Inflammatory macrophage treated with lipopolysaccharide for 1 hour (primary cell): Measurements from ENCODE around the gene FGF3.

ENCODE experiments used
- DNase-seq, 2 donors: peaks; one replicate each; pipeline ENCODE4 v3.0.0-alpha.2; 2020 to 2022

Gene FGF3

GRCh38 chr11:69818603-69819441 is at the start of gene FGF3:
Gene FGF3, minus strand, starts transcription at chr11:69819416. Its CDS starts 483 bp downstream, at chr11:69818933.
- DNase-seq: no peak

GRCh38 chr11:69868871-69869270 is 49.7 kb upstream of the FGF3 start:
- DNase-seq: no peak

- no peak for DNase-seq
Measured at GRCh38 chr11:69868006-69868810, 49.0 kb upstream of the FGF3 start.

GRCh38 chr11:69867076-69868005 is 48.1 kb upstream of the FGF3 start:
- no peak for DNase-seq

- DNase-seq: no peak
Measured at GRCh38 chr11:69866648-69867047, 47.4 kb upstream of the FGF3 start.

GRCh38 chr11:69865707-69866106 is 46.5 kb upstream of the FGF3 start:
- DNase-seq: no peak

GRCh38 chr11:69864686-69865661 is 45.8 kb upstream of the FGF3 start:
- DNase-seq: no peak

- DNase-seq: no peak
Measured at GRCh38 chr11:69863544-69864200, 44.5 kb upstream of the FGF3 start.

GRCh38 chr11:69862797-69863543 is 43.8 kb upstream of the FGF3 start:
- DNase-seq: no peak

GRCh38 chr11:69862331-69862771 is 43.1 kb upstream of the FGF3 start:
- DNase-seq: no peak

- no peak for DNase-seq
Measured at GRCh38 chr11:69861901-69862300, 42.7 kb upstream of the FGF3 start.

- DNase-seq: no peak
Measured at GRCh38 chr11:69860796-69861445, 41.7 kb upstream of the FGF3 start.

GRCh38 chr11:69860244-69860643 is 41.0 kb upstream of the FGF3 start:
- DNase-seq: no peak

- DNase-seq: no peak
Measured at GRCh38 chr11:69859275-69859934, 40.2 kb upstream of the FGF3 start.

- no peak for DNase-seq
Measured at GRCh38 chr11:69855421-69855820, 36.2 kb upstream of the FGF3 start.

GRCh38 chr11:69854713-69855112 is 35.5 kb upstream of the FGF3 start:
- DNase-seq: no peak

- no peak for DNase-seq
Measured at GRCh38 chr11:69852056-69852455, 32.8 kb upstream of the FGF3 start.

GRCh38 chr11:69848201-69848600 is 29.0 kb upstream of the FGF3 start:
- DNase-seq: no peak

GRCh38 chr11:69844396-69844795 is 25.2 kb upstream of the FGF3 start:
- DNase-seq: no peak
